ENCODE results near the gene SNRNP200.

SNRNP200 gene

DNA sequence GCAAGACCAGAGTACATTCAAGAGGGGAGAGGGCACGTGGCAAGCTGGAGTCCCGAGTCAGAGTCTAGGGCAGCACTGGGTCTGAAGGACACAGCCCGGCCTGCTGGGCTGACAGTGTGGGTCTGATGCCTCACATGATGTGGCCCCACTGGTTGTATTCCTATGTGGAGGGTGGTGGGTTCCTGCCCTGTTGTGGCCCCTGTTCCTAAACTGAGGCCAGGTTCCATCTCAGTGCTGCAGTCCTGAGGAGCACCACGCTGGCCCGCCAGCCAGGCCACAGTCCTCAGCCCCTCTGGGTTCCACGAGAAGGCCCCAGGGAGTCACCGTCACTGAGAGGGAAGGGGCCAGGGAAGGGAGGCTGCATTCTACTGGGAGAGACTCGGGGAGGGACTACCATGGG is 52.8 kb downstream of the SNRNP200 start:
- no peak overlapping the region for H3K4me3 ChIP-seq (ENCODE audit: low read depth, low read length)
- DNase-seq (ENCODE audit: low read depth): no peak
- TF ChIP-seq, protein P1, sequence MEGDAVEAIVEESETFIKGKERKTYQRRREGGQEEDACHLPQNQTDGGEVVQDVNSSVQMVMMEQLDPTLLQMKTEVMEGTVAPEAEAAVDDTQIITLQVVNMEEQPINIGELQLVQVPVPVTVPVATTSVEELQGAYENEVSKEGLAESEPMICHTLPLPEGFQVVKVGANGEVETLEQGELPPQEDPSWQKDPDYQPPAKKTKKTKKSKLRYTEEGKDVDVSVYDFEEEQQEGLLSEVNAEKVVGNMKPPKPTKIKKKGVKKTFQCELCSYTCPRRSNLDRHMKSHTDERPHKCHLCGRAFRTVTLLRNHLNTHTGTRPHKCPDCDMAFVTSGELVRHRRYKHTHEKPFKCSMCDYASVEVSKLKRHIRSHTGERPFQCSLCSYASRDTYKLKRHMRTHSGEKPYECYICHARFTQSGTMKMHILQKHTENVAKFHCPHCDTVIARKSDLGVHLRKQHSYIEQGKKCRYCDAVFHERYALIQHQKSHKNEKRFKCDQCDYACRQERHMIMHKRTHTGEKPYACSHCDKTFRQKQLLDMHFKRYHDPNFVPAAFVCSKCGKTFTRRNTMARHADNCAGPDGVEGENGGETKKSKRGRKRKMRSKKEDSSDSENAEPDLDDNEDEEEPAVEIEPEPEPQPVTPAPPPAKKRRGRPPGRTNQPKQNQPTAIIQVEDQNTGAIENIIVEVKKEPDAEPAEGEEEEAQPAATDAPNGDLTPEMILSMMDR (IDR thresholded peaks at IDR 0.05; ENCODE audit: control insufficient read depth, extremely low read depth, insufficient read depth): no peak

DNA sequence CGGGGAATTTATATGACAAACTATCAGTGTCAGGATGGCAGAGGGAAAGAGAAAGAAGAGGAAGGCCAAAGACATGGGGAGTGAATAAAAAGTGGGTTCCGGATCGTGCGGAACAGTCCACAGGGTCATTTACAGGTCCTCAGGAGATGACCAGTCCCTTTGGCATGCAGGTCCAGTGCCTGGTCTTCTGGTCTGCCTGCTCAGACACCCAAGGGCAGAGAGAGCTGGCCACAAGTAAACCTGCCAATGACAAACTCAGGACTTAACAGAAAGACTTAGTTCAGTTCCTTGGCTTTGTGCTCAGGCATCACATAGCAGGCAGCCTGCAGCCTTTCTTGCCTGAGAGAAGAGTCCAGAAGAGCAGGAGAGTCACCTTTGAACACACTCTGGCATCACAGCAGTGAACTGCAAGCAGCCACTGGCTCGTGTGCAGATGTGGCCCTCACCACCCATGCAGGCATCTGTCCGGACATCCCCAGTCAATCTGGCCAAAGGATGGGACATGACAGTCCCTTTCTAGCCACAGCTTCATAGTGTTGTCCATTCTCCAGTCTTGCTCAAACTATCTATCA is 53.5 kb downstream of the SNRNP200 start:
- peak; percentile 76 for DNase-seq (ENCODE audit: low read depth)
- no peak overlapping the region for H3K4me3 ChIP-seq (ENCODE audit: low read depth, low read length)
- TF ChIP-seq, protein P1 (IDR thresholded peaks at IDR 0.05; ENCODE audit: control insufficient read depth, extremely low read depth, insufficient read depth): no peak

DNA sequence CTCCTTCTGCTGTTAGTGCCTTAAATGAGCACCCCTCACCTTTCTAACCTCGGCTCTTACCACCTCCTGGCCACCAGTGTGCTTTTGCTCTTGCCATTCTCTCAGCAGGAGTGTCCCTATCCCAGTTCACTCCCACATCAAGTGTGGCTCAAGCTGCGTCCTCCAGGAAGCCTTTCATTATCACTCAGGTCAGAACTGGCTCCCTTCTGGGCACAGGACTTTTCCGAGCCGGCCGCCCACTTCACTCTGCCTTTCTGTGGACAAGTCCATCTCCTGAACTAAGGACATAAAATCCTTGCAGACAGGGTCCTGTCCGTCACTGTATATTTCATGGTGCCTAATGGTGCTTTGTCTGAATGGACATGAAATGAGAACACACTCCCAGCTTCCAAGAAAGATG is 55.2 kb downstream of the SNRNP200 start:
- TF ChIP-seq, protein P1 (IDR thresholded peaks at IDR 0.05; ENCODE audit: control insufficient read depth, extremely low read depth, insufficient read depth): no peak
- no peak overlapping the region for H3K4me3 ChIP-seq (ENCODE audit: low read depth, low read length)
- no peak for DNase-seq (ENCODE audit: low read depth)

DNA sequence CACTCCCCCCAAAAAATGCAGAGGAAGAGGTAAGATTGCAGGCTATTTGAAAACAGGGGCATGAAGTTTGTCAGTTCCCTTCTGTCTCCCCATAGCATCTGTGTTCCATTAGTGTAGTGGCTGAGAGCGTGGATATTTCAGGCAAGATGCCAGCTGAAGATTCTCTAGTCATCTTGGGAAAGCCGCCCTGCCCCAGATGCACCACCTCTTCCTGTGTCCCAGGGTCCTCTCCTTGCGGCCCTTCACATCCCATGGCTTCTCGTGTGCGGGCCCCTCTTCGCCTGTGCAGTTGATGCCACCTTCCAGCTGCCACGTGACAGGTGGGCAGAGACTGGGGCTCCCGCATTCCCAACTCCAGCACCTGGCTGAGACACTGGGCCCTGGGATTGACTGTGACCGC is 55.7 kb downstream of the SNRNP200 start:
- no peak overlapping the region for H3K4me3 ChIP-seq (ENCODE audit: low read depth, low read length)
- DNase-seq (ENCODE audit: low read depth): no peak
- TF ChIP-seq, protein P1 (IDR thresholded peaks at IDR 0.05; ENCODE audit: control insufficient read depth, extremely low read depth, insufficient read depth): no peak

DNA sequence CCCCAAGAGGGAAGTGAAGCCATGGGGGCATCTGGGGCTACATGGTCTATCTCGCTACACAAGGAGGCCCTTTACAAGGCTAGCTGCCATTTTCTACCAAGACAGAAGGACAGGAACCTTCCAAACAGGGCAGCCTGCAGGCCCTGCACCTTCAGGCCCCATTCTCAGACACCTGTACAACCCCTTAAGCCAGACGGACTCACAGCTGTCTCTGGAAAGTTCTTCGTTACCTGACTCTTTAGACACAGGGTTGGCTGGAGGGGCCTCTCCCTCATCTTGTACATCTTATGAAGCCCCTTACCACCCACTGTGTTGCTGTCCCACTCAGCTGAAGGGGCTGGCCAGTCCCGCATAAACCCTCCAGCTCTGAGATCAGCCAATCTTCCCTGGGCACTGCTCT is 56.7 kb downstream of the SNRNP200 start:
- no peak overlapping the region for H3K4me3 ChIP-seq (ENCODE audit: low read depth, low read length)
- TF ChIP-seq, protein P1 (IDR thresholded peaks at IDR 0.05; ENCODE audit: control insufficient read depth, extremely low read depth, insufficient read depth): no peak
- no peak for DNase-seq (ENCODE audit: low read depth)

DNA sequence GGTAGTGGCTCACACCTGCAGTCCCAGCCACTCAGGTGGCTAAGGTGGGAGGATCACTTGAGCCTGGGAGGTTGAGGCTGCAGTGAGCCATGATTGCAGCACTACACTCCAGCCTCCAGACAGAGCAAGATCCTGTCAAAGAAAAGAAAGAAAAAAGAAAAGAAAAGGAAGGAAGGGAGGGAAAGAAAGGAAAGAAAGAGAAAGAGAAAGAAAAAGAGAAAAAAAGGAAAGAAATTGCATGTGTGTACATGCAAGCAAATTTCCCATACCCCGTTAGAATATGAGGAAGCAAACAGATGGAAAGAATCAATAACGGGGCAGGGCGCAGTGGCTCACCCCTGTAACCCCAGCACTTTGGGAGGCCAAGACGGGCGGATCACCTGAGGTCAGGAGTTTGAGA is 57.5 kb downstream of the SNRNP200 start:
- DNase-seq (ENCODE audit: low read depth): no peak
- H3K4me3 ChIP-seq (ENCODE audit: low read depth, low read length): no peak overlapping the region
- TF ChIP-seq, protein P1 (IDR thresholded peaks at IDR 0.05; ENCODE audit: control insufficient read depth, extremely low read depth, insufficient read depth): no peak

DNA sequence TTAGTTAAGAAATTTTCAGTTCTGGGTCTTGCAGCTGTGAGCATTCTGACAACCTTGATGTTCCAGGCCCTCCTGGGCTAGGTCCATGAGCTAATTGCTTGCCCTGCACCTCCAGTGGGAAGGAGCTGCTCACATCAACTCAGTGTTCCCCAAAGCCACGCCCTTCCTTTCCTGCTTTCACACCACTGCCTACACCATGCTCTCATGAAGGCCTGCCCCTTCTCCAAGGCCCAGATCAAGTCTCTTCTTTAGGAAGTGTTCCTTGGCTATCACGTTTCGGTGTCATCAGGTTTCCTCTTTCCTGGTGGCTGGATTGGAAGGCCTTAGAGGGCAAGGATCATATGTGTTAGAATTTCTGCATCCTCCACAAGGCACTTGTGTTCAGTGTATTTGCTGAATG is 58.3 kb downstream of the SNRNP200 start:
- H3K4me3 ChIP-seq (ENCODE audit: low read depth, low read length): no peak overlapping the region
- no peak for DNase-seq (ENCODE audit: low read depth)
- TF ChIP-seq, protein P1 (IDR thresholded peaks at IDR 0.05; ENCODE audit: control insufficient read depth, extremely low read depth, insufficient read depth): no peak
